Activated CD4-positive, alpha-beta T cell treated with anti-CD3 and anti-CD28 coated beads, Interleukin-2, amount 10 ng/mL, durations not matched to agents 7 days and 5 days (primary cell): ENCODE results near the gene PHKA1. TPM values are rescaled to one million over a fixed set of nuclear protein-coding genes. Genes with fewer than 3 reads are reported as not detected.

Experiments
- CTCF ChIA-PET: fragments of 350-600 bp; sonication (Branson Sonifier 250); formaldehyde crosslinking; loops from one replicate; lab custom pipeline; 2021; ENCODE audit warnings: antibody characterized with exemption; lab: Charles Lee
- POLR2A ChIA-PET: fragments of 350-600 bp; sonication (Branson Sonifier 250); formaldehyde crosslinking; loops from one replicate; lab custom pipeline; 2021; ENCODE audit warnings: antibody characterized with exemption; lab: Charles Lee
- DNase-seq: peaks from one replicate; pipeline ENCODE4 v3.0.0-alpha.2; 2020
- H3K27ac Mint-ChIP-seq: one replicate; pipeline ENCODE4 v1.8.0; 2021; ENCODE audit warnings: mild to moderate bottlenecking, moderate library complexity, mixed read lengths
- H3K27me3 Mint-ChIP-seq: one replicate; pipeline ENCODE4 v1.8.0; 2021; ENCODE audit warnings: mixed read lengths
- H3K36me3 Mint-ChIP-seq: one replicate; pipeline ENCODE4 v1.8.0; 2021; ENCODE audit warnings: low read depth, mixed read lengths
- H3K4me1 Mint-ChIP-seq: one replicate; pipeline ENCODE4 v1.8.0; 2021; ENCODE audit warnings: mixed read lengths
- H3K4me3 Mint-ChIP-seq: one replicate; pipeline ENCODE4 v1.8.0; 2021; ENCODE audit warnings: mild to moderate bottlenecking, moderate library complexity, mixed read lengths
- H3K9me3 Mint-ChIP-seq: one replicate; pipeline ENCODE4 v1.8.0; 2021; ENCODE audit warnings: mixed read lengths
- total RNA-seq, 2 experiments: library from RNA; stranded (reverse); gene quantifications; one replicate each; pipeline ENCODE4 v1.2.3, GENCODE V29; 2021

Gene PHKA1
- total RNA-seq, 2 experiments from 2014 or later, result 0.60 to 0.87 TPM

DNA sequence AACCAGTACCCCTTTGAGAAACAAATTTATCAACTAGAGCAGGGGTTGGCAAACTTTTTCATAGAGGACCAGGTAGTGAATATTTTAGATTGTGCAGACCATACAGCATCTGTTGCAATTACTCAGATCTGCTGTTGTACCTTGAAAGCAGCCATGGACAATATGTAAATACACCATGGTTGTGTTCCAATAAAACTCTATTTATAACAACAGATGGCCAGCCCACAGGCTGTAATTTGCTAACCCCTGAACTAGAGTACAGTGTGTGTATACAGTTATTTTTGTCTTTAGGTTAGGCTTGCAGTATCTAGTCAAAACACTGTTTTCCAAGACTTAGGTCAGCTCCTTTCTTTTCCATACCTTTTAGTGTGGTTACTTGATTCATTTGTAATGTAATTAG lies 54.4 kb downstream of the PHKA1 start:
- H3K4me3 Mint-ChIP-seq, result no peak overlapping the region
- H3K36me3 Mint-ChIP-seq, result no peaks in the 10 kb centered on the region
- no peak overlapping the region for H3K27ac Mint-ChIP-seq
- no peaks in the 10 kb centered on the region for H3K27me3 Mint-ChIP-seq
- ChIA-PET CTCF (no interaction called here), POLR2A (no interaction called here)
- peaks cover 11% of the 10 kb centered on the region for H3K4me1 Mint-ChIP-seq
- no peak for DNase-seq
- H3K9me3 Mint-ChIP-seq, result no peaks in the 10 kb centered on the region

- Mint-ChIP-seq H3K36me3 (no peaks in the 10 kb centered on the region), H3K4me1 (no peaks in the 10 kb centered on the region)
- CTCF ChIA-PET, result no interaction called here
These were observed 62.0 kb downstream of the PHKA1 start for GRCh38 chrX:72652082-72652481.

GRCh38 chrX:72644946-72645345 lies 69.2 kb downstream of the PHKA1 start:
- CTCF ChIA-PET, result no interaction called here

More at GRCh38 chrX:72652082-72652481, 62.0 kb downstream of the PHKA1 start:
- DNase-seq, result no peak
- Mint-ChIP-seq H3K27me3 (no peaks in the 10 kb centered on the region), H3K27ac (no peak overlapping the region), H3K4me3 (no peak overlapping the region), H3K9me3 (no peaks in the 10 kb centered on the region)
- POLR2A ChIA-PET, result no interaction called here

DNA sequence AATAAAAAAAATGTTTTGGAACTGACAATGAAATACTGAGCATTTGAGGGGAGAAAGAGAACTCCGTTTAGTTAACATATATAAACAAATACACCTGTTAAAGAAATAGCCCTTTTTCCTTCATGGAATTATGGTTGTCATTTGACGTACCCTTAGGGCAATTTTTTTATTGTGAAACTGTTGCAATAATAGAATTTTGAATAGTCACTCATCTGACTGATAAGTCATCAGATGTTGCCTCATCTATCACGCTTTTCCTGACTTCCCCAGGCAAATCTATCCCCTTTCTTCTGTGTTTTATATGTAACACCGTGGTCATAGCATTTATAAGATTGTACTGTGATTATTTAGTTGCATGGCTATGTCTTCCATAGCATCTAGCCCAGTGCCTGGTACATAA lies 72.5 kb downstream of the PHKA1 start:
- DNase-seq, result no peak
- H3K27ac Mint-ChIP-seq, result no peak overlapping the region
- no peaks in the 10 kb centered on the region for H3K27me3 Mint-ChIP-seq
- POLR2A ChIA-PET, result no interaction called here
- CTCF ChIA-PET, result no interaction called here
- H3K4me3 Mint-ChIP-seq, result no peak overlapping the region
- H3K9me3 Mint-ChIP-seq, result no peaks in the 10 kb centered on the region
- H3K36me3 Mint-ChIP-seq, result no peaks in the 10 kb centered on the region
- peaks cover 3% of the 10 kb centered on the region for H3K4me1 Mint-ChIP-seq

More at GRCh38 chrX:72644946-72645345, 69.2 kb downstream of the PHKA1 start:
- no peak for DNase-seq
- Mint-ChIP-seq H3K4me1 (peaks cover 3% of the 10 kb centered on the region), H3K4me3 (no peak overlapping the region), H3K9me3 (no peaks in the 10 kb centered on the region), H3K27ac (no peak overlapping the region), H3K27me3 (no peaks in the 10 kb centered on the region), H3K36me3 (no peaks in the 10 kb centered on the region)
- POLR2A ChIA-PET, result no interaction called here

DNA sequence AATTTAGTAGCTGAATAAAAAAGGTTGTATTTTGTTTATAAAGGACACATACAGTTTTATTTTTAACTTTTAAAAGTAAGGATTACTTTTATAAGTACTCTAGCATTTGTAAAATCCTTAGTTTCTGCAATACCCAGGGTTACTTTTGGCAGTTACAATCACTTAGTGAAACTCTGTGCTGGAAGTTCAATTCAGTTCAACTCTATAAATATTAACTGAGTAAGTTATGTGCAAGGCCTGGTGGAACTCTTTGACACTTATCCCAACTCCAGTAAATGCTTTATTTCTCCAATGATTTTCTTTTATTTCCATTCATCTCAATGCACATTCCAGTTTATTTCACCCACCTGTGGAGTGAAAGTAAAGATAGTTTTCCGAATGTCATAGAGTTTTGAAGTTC lies 78.2 kb downstream of the PHKA1 start:
- ChIA-PET CTCF (no interaction called here), POLR2A (no interaction called here)
- Mint-ChIP-seq H3K9me3 (no peaks in the 10 kb centered on the region), H3K4me1 (no peaks in the 10 kb centered on the region), H3K36me3 (no peaks in the 10 kb centered on the region), H3K27ac (no peak overlapping the region), H3K4me3 (no peak overlapping the region), H3K27me3 (no peaks in the 10 kb centered on the region)
- DNase-seq, result no peak

DNA sequence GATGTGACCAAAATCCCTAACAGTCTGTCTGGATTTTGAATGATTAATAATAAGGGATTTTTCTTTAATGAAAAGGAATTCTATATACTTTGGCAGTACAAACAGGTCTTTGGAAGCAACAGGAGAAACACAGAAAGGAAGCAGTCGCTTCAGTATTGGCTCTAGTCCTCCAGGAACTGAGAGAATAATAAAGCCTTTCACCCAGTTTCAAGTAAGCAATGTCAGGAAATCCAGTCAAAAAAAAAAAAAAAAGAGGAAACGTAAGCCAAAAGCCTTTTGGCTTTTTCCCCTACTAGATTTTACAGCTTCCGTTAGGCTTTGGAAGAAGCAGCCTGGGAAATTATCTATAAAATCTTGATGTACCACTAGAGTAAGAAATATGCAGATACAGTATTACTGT lies 79.8 kb downstream of the PHKA1 start:
- POLR2A ChIA-PET, result interaction anchor here (0.6 kb wide), 1 partner anchor 357 kb away, joined by 6 read pairs; the partner anchor contains the start of gene RPS4X
- no peaks in the 10 kb centered on the region for H3K36me3 Mint-ChIP-seq
- DNase-seq, result no peak
- H3K4me1 Mint-ChIP-seq, result no peaks in the 10 kb centered on the region
- H3K4me3 Mint-ChIP-seq, result no peak overlapping the region
- no peaks in the 10 kb centered on the region for H3K27me3 Mint-ChIP-seq
- H3K9me3 Mint-ChIP-seq, result no peaks in the 10 kb centered on the region
- no peak overlapping the region for H3K27ac Mint-ChIP-seq
- CTCF ChIA-PET, result no interaction called here

- H3K27ac Mint-ChIP-seq, result no peak overlapping the region
- no peak for DNase-seq
- H3K36me3 Mint-ChIP-seq, result no peaks in the 10 kb centered on the region
- CTCF ChIA-PET, result no interaction called here
- H3K9me3 Mint-ChIP-seq, result no peaks in the 10 kb centered on the region
- H3K4me1 Mint-ChIP-seq, result no peaks in the 10 kb centered on the region
- no peak overlapping the region for H3K4me3 Mint-ChIP-seq
- POLR2A ChIA-PET, result interaction anchor here (0.8 kb wide), 1 partner anchor 583 kb away, joined by 9 read pairs; no protein-coding TSS in a partner anchor
- H3K27me3 Mint-ChIP-seq, result no peaks in the 10 kb centered on the region
These were observed 83.9 kb downstream of the PHKA1 start for GRCh38 chrX:72630185-72630584.

- no peaks in the 10 kb centered on the region for H3K9me3 Mint-ChIP-seq
- H3K27ac Mint-ChIP-seq, result no peak overlapping the region
- DNase-seq, result no peak
- peaks cover 19% of the 10 kb centered on the region for H3K4me1 Mint-ChIP-seq
- ChIA-PET CTCF (no interaction called here), POLR2A (no interaction called here)
- no peaks in the 10 kb centered on the region for H3K27me3 Mint-ChIP-seq
- H3K4me3 Mint-ChIP-seq, result no peak overlapping the region
- peaks cover 3% of the 10 kb centered on the region for H3K36me3 Mint-ChIP-seq
These were observed 89.9 kb downstream of the PHKA1 start for GRCh38 chrX:72624194-72624593.

- no peak for DNase-seq
- H3K9me3 Mint-ChIP-seq, result no peaks in the 10 kb centered on the region
- no peak overlapping the region for H3K4me3 Mint-ChIP-seq
- no peaks in the 10 kb centered on the region for H3K27me3 Mint-ChIP-seq
- H3K27ac Mint-ChIP-seq, result peak overlapping the region; percentile 38
- ChIA-PET CTCF (no interaction called here), POLR2A (no interaction called here)
- peaks cover 3% of the 10 kb centered on the region for H3K36me3 Mint-ChIP-seq
- peaks cover 19% of the 10 kb centered on the region for H3K4me1 Mint-ChIP-seq
These were observed 92.3 kb downstream of the PHKA1 start for GRCh38 chrX:72621625-72622485.

GRCh38 chrX:72621163-72621562 lies 92.9 kb downstream of the PHKA1 start:
- H3K9me3 Mint-ChIP-seq, result no peaks in the 10 kb centered on the region
- H3K36me3 Mint-ChIP-seq, result peaks cover 3% of the 10 kb centered on the region
- H3K4me3 Mint-ChIP-seq, result no peak overlapping the region
- no peak for DNase-seq
- ChIA-PET POLR2A (no interaction called here), CTCF (interaction anchor here (2.3 kb wide), 1 partner anchor 16 kb away, joined by 6 read pairs; no protein-coding TSS in a partner anchor)
- H3K27me3 Mint-ChIP-seq, result no peaks in the 10 kb centered on the region
- peaks cover 19% of the 10 kb centered on the region for H3K4me1 Mint-ChIP-seq
- peak overlapping the region; percentile 38 for H3K27ac Mint-ChIP-seq

DNA sequence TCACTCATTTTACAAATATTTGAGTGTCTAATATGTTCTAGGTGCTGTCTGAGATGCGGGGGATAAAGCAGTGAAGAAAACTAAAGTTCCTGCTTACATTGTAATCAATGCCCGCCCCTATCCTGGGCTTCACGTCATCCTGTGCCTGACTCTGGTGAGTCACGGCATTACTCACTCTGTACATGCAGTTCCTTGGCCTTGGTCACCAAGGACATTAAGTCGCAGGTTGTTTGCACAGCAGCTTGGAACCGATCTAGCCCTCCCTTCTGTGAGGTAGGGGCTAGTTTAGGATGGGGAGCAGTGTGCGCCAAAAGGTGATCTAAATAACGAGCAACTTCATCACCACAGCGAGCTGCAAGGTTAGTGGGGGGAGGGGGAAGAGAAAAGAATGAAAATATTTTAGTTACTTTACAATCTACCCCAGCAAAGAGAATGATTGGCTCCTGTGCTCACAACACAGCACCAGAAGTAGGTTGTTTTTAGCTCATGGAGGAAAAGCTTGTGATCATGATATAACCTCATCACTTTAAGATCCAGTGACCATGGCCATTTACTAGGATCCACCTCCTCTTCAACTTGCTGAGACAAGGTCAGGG lies 93.5 kb downstream of the PHKA1 start:
- ChIA-PET CTCF (interaction anchor here (2.3 kb wide), 1 partner anchor 16 kb away, joined by 6 read pairs; no protein-coding TSS in a partner anchor), POLR2A (no interaction called here)
- peak; percentile 7 for DNase-seq
- H3K36me3 Mint-ChIP-seq, result peaks cover 3% of the 10 kb centered on the region
- H3K4me1 Mint-ChIP-seq, result peaks cover 19% of the 10 kb centered on the region
- no peak overlapping the region for H3K4me3 Mint-ChIP-seq
- peak overlapping the region; percentile 14 for H3K27ac Mint-ChIP-seq
- H3K9me3 Mint-ChIP-seq, result no peaks in the 10 kb centered on the region
- no peaks in the 10 kb centered on the region for H3K27me3 Mint-ChIP-seq

- H3K27ac Mint-ChIP-seq, result no peak overlapping the region
- DNase-seq, result no peak
- CTCF ChIA-PET, result no interaction called here
- H3K4me1 Mint-ChIP-seq, result peaks cover 5% of the 10 kb centered on the region
- POLR2A ChIA-PET, result no interaction called here
- no peaks in the 10 kb centered on the region for H3K36me3 Mint-ChIP-seq
- H3K4me3 Mint-ChIP-seq, result no peak overlapping the region
- no peaks in the 10 kb centered on the region for H3K27me3 Mint-ChIP-seq
- no peaks in the 10 kb centered on the region for H3K9me3 Mint-ChIP-seq
These were observed 104.8 kb downstream of the PHKA1 start for GRCh38 chrX:72609313-72609712.

DNA sequence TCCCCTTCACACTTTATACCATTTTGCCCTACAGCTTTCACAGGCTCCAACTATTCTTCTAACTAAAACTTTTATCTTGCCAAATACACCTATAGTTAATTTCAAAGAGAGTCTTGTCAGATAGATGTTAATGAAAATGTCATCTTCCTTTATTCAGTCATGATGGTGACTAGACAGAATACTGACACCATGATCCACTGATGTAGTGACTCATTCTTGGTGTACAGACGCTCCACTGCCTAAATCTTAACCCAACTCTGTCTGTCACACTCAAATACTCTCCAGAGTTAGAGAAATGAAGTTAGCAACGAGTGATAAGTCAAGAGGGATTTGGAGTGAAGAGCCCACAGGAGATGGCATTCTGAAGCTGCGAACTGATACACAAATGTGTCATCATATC lies 109.4 kb downstream of the PHKA1 start:
- no peak for DNase-seq
- Mint-ChIP-seq H3K4me1 (peaks cover 12% of the 10 kb centered on the region), H3K27me3 (no peaks in the 10 kb centered on the region), H3K9me3 (no peaks in the 10 kb centered on the region), H3K36me3 (no peaks in the 10 kb centered on the region), H3K4me3 (no peak overlapping the region), H3K27ac (no peak overlapping the region)
- ChIA-PET CTCF (interaction anchor here (2.7 kb wide), 1 partner anchor 15 kb away, joined by 6 read pairs; no protein-coding TSS in a partner anchor), POLR2A (no interaction called here)
